Adrenal gland (tissue), 12 donors: ENCODE data around the gene PNPLA7. TPM values are rescaled to one million over a fixed set of nuclear protein-coding genes. Genes with fewer than 3 reads are reported as not detected.

Source experiments
- DNase-seq, 7 donors: peaks; one replicate each; pipeline ENCODE4 v3.0.0-alpha.2; 2019 to 2020
- H3K27ac ChIP-seq, 5 donors: fragments of 200-600 bp; sonication (generic) in 4 of 5; 1 replicate in 3 of 5; 2 replicates in 2 of 5; pipeline versions ENCODE4 v1.5.1 to v1.8.0; 2016 to 2020; ENCODE audit warnings: mild to moderate bottlenecking in 1 of 5
- H3K27me3 ChIP-seq: fragments of 200-600 bp; 2 replicates; pipeline ENCODE4 v1.8.0; 2021
- H3K36me3 ChIP-seq, 2 donors: fragments of 200-600 bp; replicated peaks in 1 of 2; 1 replicate in 1 of 2; 2 replicates in 1 of 2; pipeline versions ENCODE4 v1.5.1 to v1.8.0; 2018 to 2022
- H3K4me1 ChIP-seq, 2 donors: fragments of 200-600 bp; replicated peaks in 1 of 2; 1 replicate in 1 of 2; 2 replicates in 1 of 2; pipeline versions ENCODE4 v1.5.1 to v1.8.0; 2018 to 2021
- H3K4me3 ChIP-seq, 4 donors: fragments of 200-600 bp; sonication (generic) in 3 of 4; one replicate each; pipeline ENCODE4 v1.5.1; 2016 to 2018
- H3K9me3 ChIP-seq, 3 donors: fragments of 200-600 bp; sonication (generic) in 1 of 3; replicated peaks in 1 of 3; 1 replicate in 2 of 3; 2 replicates in 1 of 3; pipeline versions ENCODE4 v1.5.1 to v1.8.0; 2016 to 2021
- CTCF ChIP-seq, 6 experiments: fragments of 450-650 bp in 4 of 6; fragments of 200-600 bp in 2 of 6; sonication (generic) in 1 of 6; IDR thresholded peaks; 1 replicate in 5 of 6; 2 replicates in 1 of 6; pipeline versions ENCODE4 v1.5.1 to v1.8.0; 2016 to 2021; ENCODE audit warnings: antibody characterized with exemption in 6 of 6, mild to moderate bottlenecking in 2 of 6, moderate library complexity in 1 of 6
- POLR2A ChIP-seq, 2 donors: fragments of 450-650 bp; IDR thresholded peaks; one replicate each; pipeline ENCODE4 v1.6.1; 2017; ENCODE audit warnings: antibody characterized with exemption in 2 of 2, mild to moderate bottlenecking in 2 of 2, moderate library complexity in 1 of 2
- WGBS, 4 donors: extraction: QIAGEN DNeasy Blood & Tissue Kit in 2 of 4; methylation state at CpG; one replicate each; pipeline versions ENCODE4 v1.1.5 to v1.1.7; 2013 to 2017; 5-methylcytosine and 5-hydroxymethylcytosine counted together
- intact Hi-C, 2 donors: fragments of 100-400 bp; cut with DNase I; formaldehyde crosslinking; loops; one replicate each; pipeline versions ENCODE4 v1.14.1 to v1.15.0; 2022 to 2023
- polyA plus RNA-seq, 3 donors: library from polyadenylated mRNA; stranded (reverse); fragments of 200-250 nt in 2 of 3; fragments of 350-450 nt in 1 of 3; fragmentation: Illumina TruSeq in 1 of 3; extraction: RNeasy Lipid Tissue Mini Kit (QIAGEN cat#74804) in 1 of 3; gene quantifications; one replicate each; pipeline ENCODE4 v1.2.3, GENCODE V29; 2013 to 2014
- total RNA-seq, 9 donors: library from RNA; depleted of rRNA in 4 of 9; stranded (reverse); fragments of >200 nt in 4 of 9; fragments of 120-200 nt in 1 of 9; fragmentation: NEBNext Ultra II Directional in 1 of 9; extraction: Animal tissue kit (Norgen Biotek cat#: 25700) in 1 of 9; gene quantifications; one replicate each; pipeline versions ENCODE4 v1.1.0 to v1.2.4, GENCODE V29; 2013 to 2023
- donor health status: healthy with polysubstance abuse.
- donor health status: Bipolar disorder and iron deficiency.
- donor health status: DM: yes; HTN: yes; CAD: no.
- donor health status: DM: no; HTN: no; CAD: no.
- donor health status: DM: no; HTN: no; CAD: no.
- donor health status: DM: yes; HTN: yes; CAD: no.

Gene PNPLA7
- total and polyA plus RNA-seq, 12 donors = 0.44 to 64.1 (median 10.8) TPM

GRCh38 chr9:137417161-137418021 lies 132.8 kb downstream of the PNPLA7 start:
- Histone ChIP-seq H3K9me3 (no peaks in the 10 kb centered on the region), H3K4me1 (peaks cover under 1 to 14% of the 10 kb centered on the region in 2 donors), H3K4me3 (no peak overlapping the region), H3K27ac (no peak overlapping the region), H3K27me3 (no peaks in the 10 kb centered on the region), H3K36me3 (no peaks in the 10 kb centered on the region)
- intact Hi-C loops = no loop called here
- no peak for DNase-seq
- TF ChIP-seq POLR2A (IDR thresholded peaks at IDR 0.05) (no peak), CTCF (IDR thresholded peaks at IDR 0.05) (no peak)
- 79 to 94% (median 87%) methylated on average over 86 to 99 of the region's 99 CpGs for WGBS, 4 donors

GRCh38 chr9:137416563-137417151 lies 133.5 kb downstream of the PNPLA7 start:
- Histone ChIP-seq H3K36me3 (no peaks in the 10 kb centered on the region), H3K4me1 (peaks cover 8 to 15% of the 10 kb centered on the region in 2 donors), H3K27ac (no peak overlapping the region), H3K27me3 (no peaks in the 10 kb centered on the region), H3K9me3 (no peaks in the 10 kb centered on the region), H3K4me3 (no peak overlapping the region)
- DNase-seq = no peak
- intact Hi-C loops = no loop called here
- 87 to 97% (median 92%) methylated on average over 25 to 45 of the region's 45 CpGs for WGBS, 4 donors
- no peak for TF ChIP-seq POLR2A (IDR thresholded peaks at IDR 0.05)
- no peak for TF ChIP-seq CTCF (IDR thresholded peaks at IDR 0.05)

GRCh38 chr9:137416006-137416562 lies 134.1 kb downstream of the PNPLA7 start:
- 90 to 96% (median 94%) methylated on average over 12 to 23 of the region's 23 CpGs for WGBS, 4 donors
- H3K27ac ChIP-seq = no peak overlapping the region
- H3K4me1 ChIP-seq = peaks cover 14 to 15% of the 10 kb centered on the region in 2 donors
- no peaks in the 10 kb centered on the region for H3K9me3 ChIP-seq
- no peak for TF ChIP-seq CTCF (IDR thresholded peaks at IDR 0.05)
- no peaks in the 10 kb centered on the region for H3K27me3 ChIP-seq
- intact Hi-C loops = no loop called here
- no peaks in the 10 kb centered on the region for H3K36me3 ChIP-seq
- no peak overlapping the region for H3K4me3 ChIP-seq
- DNase-seq = no peak

GRCh38 chr9:137415451-137415850 lies 134.8 kb downstream of the PNPLA7 start:
- Histone ChIP-seq H3K27ac (no peak overlapping the region), H3K27me3 (no peaks in the 10 kb centered on the region), H3K4me1 (peaks cover 16 to 17% of the 10 kb centered on the region in 2 donors), H3K9me3 (no peaks in the 10 kb centered on the region), H3K4me3 (no peak overlapping the region), H3K36me3 (no peaks in the 10 kb centered on the region)
- no peak for DNase-seq
- intact Hi-C loops = no loop called here
- TF ChIP-seq POLR2A (IDR thresholded peaks at IDR 0.05) (no peak), CTCF (IDR thresholded peaks at IDR 0.05) (no peak)
- WGBS, 4 donors = 85 to 90% (median 87%) methylated on average over 3 to 5 of the region's 5 CpGs
